ENCODE measurements around the gene CPA1. TPM values are rescaled to one million over a fixed set of nuclear protein-coding genes. Genes with fewer than 3 reads are reported as not detected.

The CPA1 gene
- total RNA-seq, 1 experiment from 2014 or later, result 0.17 TPM

DNA sequence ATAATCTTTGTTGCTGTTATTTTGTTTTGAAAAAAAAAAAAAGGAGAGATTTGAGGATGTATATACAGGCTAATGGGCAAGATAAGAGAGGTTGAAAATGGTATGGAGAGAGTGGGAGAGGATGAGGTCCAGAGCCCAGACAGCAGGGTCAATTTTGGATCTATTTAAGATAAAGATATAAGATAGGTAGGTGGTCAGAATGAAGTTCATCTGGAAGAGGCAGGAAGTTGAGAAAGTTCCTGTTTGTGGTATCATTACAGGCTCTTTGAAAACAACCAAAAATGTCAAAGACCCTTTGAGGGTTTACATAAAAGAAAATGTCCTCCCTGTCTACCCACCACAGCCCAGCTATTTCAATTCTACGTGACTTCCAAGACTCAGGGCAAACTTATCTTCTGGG is 53.0 kb downstream of the CPA1 start:
- H3K4me3 ChIP-seq (ENCODE audit: insufficient read depth, low read depth, low read length), result no peak overlapping the region
- no peak for DNase-seq
- no peaks in the 10 kb centered on the region for H3K27me3 ChIP-seq (ENCODE audit: control insufficient read depth, insufficient read depth, low read length)
- no peaks in the 10 kb centered on the region for H3K36me3 ChIP-seq (replicated peaks; ENCODE audit: control insufficient read depth, insufficient read depth, low read length)

DNA sequence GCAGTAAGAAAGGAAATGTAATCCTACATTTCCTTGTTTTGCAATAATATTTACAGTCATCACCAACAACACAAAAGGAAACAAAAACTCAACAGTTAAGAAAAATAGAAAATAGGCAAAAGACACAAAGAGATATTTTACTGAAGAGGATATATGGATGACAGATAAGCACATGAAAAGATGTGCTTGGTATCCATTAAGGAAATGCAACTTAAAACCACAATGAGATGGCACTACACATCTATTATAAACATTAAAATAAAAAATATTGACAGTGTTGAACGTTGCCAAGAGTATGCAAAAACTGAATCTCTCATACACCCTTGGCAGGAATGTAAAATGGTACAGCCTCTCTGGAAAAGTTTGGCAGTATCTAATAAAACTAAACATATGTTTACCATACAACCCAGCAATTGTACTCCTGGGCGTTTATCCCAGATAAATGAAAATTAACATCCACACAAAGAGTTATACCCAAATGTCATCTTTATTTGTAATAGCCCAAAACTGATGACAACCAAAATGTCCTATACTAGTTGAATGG is 55.1 kb downstream of the CPA1 start:
- H3K27me3 ChIP-seq (ENCODE audit: control insufficient read depth, insufficient read depth, low read length), result no peaks in the 10 kb centered on the region
- H3K36me3 ChIP-seq (replicated peaks; ENCODE audit: control insufficient read depth, insufficient read depth, low read length), result no peaks in the 10 kb centered on the region
- DNase-seq, result no peak
- H3K4me3 ChIP-seq (ENCODE audit: insufficient read depth, low read depth, low read length), result no peak overlapping the region

DNA sequence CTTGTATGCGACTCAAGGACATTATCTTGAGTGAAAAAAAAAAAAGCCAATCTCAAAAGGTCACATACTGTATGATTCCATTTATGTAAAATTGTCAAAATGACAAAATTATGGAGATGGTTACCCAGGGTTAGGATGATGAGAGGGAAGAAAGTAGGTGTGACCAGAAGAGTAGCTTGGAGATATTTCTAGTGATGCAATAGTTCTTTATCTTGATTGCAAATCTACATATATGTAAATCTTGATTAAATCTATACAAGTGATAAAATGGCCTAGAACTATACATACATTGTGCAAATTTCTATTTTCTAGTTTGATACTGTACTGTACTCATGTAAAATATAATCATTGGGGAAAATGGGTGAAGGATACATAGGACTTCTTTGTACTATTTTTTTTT is 56.0 kb downstream of the CPA1 start:
- Histone ChIP-seq H3K36me3 (replicated peaks; ENCODE audit: control insufficient read depth, insufficient read depth, low read length) (no peaks in the 10 kb centered on the region), H3K4me3 (ENCODE audit: insufficient read depth, low read depth, low read length) (no peak overlapping the region), H3K27me3 (ENCODE audit: control insufficient read depth, insufficient read depth, low read length) (no peaks in the 10 kb centered on the region)
- DNase-seq, result no peak

Other genes with a start within 250 kb of the CPA1 start
- gene TMEM209, start 175.1 kb upstream of the CPA1 start, total RNA-seq (2014; rRNA removed; shearing (Covaris generic)), result 25.1 and 25.5 TPM in 2 replicates
- not detected in 2 replicates for gene SSMEM1, start 172.6 kb upstream of the CPA1 start, total RNA-seq (2014; rRNA removed; shearing (Covaris generic))
- gene CPA2, start 113.6 kb upstream of the CPA1 start, total RNA-seq (2014; rRNA removed; shearing (Covaris generic)), result not detected in 2 replicates
- not detected in 2 replicates for gene CPA4, start 87.3 kb upstream of the CPA1 start, total RNA-seq (2014; rRNA removed; shearing (Covaris generic))
- gene CPA5, start 35.7 kb upstream of the CPA1 start, total RNA-seq (2014; rRNA removed; shearing (Covaris generic)), result 0.24 TPM in 1 of 2 replicates, not detected in the other
- gene CEP41, start 60.5 kb downstream of the CPA1 start, total RNA-seq (2014; rRNA removed; shearing (Covaris generic)), result 6.9 and 8.1 TPM in 2 replicates
- 154 and 166 TPM in 2 replicates for gene MEST, start 111.6 kb downstream of the CPA1 start, total RNA-seq (2014; rRNA removed; shearing (Covaris generic))

Measured in H7 (cell line).